Umbilical cord (tissue), 2 donors: Measurements from ENCODE around the gene ACSM4. TPM values are rescaled to one million over a fixed set of nuclear protein-coding genes. Genes with fewer than 3 reads are reported as not detected.
"Not testable (repeated sequence)": the region's sequence is repeated elsewhere in the genome, so short reads cannot be mapped to it uniquely, and the experiment has no call there.

Source experiments
- DNase-seq: peaks from one replicate; pipeline ENCODE4 v3.0.0-alpha.2; 2015; ENCODE audit warnings: low spot score
- total RNA-seq: library from RNA; depleted of rRNA; stranded (reverse); fragments of >200 nt; gene quantifications from one replicate; pipeline ENCODE4 v1.2.3, GENCODE V29; 2014; ENCODE audit warnings: low replicate concordance; ENCODE audit not compliant: insufficient read depth

Gene ACSM4
- not detected for total RNA-seq

GRCh38 chr12:7303772-7304171, at the start of gene ACSM4:
TSS of gene ACSM4 (plus strand) at chr12:7304072. CDS start at chr12:7304332, 260 bp downstream.
- no peak for DNase-seq

DNA sequence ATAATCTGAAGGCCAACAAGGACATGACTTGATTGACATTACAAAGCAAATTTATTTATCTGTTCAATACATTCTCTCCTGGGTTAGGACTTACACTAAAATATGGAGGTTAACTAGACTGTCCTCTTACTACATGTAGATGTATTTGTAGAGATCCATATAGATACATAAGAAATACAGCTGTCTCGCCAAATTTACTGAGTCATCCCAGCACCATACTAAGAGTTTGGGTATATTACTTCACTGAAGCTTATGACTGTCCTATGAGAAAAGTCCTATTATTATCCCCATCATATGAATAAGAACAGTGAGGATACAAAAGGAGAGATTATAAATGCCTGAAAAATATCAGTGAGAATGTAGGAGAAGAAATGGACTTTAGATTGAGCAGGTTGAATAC, 44.8 kb upstream of the ACSM4 start:
- no peak for DNase-seq

- DNase-seq: no peak
These were observed 39.3 kb upstream of the ACSM4 start for GRCh38 chr12:7264538-7264937.

DNA sequence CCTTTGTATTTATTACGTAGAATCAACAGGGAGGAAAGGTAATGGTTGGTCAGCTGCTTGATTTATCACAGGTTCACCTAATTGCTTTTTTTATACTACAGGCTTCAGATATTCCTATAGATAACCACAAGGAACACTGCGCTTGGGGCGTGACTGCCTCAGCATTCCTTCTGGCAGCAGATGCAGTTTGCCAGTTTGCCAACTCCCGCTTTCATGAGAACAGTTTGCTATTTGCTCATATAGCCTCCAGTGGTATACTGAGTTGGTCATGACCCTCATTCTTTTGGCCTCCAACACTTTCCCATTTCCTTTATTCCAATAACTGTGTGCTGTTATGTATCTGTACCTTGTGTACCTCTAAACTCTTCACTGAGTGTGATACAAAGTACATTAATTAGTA, 38.6 kb upstream of the ACSM4 start:
- DNase-seq: no peak

- DNase-seq: no peak
These were observed 34.6 kb upstream of the ACSM4 start for GRCh38 chr12:7269273-7269672.

- no peak for DNase-seq
These were observed 31.9 kb upstream of the ACSM4 start for GRCh38 chr12:7271893-7272514.

DNA sequence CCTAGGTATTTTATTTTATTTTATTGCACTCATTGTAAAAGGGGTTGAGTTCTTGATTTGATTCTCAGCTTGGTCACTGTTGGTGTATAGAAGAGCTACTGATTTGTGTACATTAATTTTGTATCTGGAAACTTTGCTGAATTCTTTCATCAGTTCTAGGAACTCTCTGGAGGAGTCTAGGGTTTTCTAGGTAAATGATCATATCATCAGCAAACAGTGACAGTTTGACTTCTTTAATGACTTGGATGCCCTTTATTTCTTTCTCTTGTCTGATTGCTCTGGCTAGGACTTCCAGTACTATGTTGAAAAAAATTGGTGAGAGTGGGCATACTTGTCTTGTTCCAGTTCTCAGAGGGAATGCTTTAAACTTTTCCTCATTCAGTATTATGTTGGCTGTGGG, 28.4 kb upstream of the ACSM4 start:
- DNase-seq: not testable (repeated sequence)

DNA sequence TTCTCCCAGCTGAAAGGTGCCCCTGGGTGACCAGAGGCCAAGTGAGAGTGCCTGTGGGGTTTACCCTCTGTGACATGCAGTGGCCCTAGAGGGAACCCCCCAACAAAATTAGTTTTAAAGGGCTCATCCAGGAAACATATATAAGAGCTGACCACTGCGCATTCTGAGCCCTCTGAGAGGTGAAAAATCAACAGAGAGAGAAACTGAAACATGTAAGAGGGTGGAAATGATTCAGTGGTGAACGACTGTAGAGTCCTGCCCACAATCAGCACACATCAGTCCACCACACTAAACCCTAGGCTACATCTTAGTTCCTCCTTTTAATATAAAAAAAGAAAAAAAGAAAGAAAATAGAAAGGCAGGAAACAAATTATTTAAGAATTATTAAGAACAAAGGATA, 21.0 kb upstream of the ACSM4 start:
- DNase-seq: no peak

DNA sequence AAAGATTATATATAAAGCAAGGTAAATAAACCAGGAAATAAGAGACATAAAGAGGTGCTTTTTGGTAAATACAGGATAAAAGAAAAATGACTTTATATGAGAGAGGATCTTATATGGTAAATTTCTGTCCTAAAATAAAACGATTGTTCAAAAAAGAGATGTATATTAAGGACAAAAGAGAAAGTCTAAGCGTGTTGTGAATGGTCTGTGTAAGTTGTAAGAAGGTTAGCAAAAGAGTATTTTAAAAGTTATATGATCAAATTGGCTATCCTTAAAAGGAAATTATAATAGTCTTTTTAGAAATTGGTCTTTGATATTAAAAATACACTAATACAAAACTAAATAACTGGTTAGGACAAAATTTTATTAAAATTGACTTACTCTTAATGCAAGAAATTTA, 14.1 kb upstream of the ACSM4 start:
- no peak for DNase-seq

- not testable (repeated sequence) for DNase-seq
These were observed 13.3 kb upstream of the ACSM4 start for GRCh38 chr12:7290588-7290987.

- DNase-seq: no peak
These were observed 11.6 kb upstream of the ACSM4 start for GRCh38 chr12:7292300-7292699.

- no peak for DNase-seq
These were observed 10.2 kb upstream of the ACSM4 start for GRCh38 chr12:7293670-7294069.

DNA sequence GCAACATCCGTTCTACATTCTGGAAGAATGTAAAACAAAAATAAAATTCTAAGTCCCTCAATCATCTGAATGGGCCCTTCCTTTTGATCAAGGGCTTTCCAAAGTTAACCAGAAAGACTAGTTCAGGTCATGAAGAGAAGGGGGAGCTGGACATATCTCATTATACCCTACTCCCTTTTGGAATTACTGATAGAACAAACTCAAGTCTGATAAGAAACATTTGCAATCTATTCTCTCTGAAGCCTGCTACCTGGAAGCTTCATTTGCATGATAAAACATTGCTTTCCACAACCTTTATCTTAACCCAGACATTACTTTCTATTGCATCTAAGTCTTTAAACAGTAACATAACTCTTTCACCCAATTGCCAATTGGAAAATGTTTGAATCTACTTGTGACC, 8.3 kb upstream of the ACSM4 start:
- DNase-seq: no peak

- DNase-seq: no peak
These were observed 6.0 kb upstream of the ACSM4 start for GRCh38 chr12:7297865-7298264.

GRCh38 chr12:7302266-7302986, 1.4 kb upstream of the ACSM4 start:
- no peak for DNase-seq

DNA sequence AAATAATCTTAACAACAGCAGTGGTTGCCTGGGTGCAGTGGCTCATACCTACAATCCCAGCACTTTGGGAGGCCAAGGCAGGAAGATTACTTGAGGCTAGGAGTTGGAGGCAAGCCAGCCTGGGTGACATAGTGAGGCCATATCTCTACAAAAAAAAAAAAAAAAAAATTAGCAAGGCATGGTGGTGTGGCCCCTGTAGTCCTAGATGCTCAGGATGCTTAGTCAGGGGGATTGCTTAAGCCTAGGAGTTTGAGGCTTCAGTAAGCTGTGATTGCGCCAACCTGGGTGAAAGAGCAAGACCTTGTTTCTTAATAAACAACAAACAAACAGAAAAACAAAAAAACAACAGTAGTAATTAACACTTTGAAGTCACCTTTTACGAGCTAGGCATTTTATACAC, 642 bp upstream of the ACSM4 start:
- no peak for DNase-seq

DNA sequence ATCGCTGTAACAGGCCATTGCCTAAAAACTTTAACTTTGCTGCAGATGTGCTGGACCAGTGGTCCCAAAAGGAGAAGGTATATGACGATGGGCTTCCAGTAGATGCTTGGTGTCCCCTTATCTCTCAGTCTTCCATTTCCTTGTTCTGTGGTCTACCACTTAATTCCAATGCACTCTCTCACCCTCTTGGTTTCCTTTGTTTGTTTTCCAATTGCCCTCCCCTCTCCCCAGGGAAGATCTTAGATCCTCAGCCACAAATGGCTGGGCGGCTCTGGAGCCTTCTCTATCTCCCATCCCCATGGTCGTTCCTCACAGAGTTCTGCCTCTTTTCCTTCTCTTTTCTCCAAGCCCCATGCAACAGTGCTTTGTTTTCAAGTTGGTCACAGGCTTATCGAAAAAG, 584 bp downstream of the ACSM4 start:
- DNase-seq: no peak

- no peak for DNase-seq
These were observed 6.2 kb downstream of the ACSM4 start for GRCh38 chr12:7310070-7310469.

DNA sequence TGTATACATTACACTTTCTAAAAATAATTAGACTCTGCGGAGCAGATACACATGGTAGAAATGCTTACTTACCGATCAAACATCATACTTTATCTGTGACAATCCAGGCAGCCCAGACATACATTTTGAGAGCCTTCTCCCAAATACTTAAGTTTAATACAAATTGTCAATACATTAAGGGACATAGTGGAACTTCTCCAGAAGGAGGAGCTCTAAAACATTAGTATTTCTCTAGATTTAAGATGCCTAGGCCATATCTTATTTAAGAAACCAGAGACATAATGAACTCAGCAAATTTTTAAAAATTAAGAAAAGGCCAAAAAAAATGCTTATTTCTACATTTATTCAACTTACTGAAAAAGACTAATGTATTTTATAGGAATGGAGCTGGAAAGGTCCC, 16.1 kb downstream of the ACSM4 start:
- DNase-seq: no peak

GRCh38 chr12:7321624-7322023, 17.8 kb downstream of the ACSM4 start:
- DNase-seq: no peak

- DNase-seq: no peak
These were observed 18.7 kb downstream of the ACSM4 start for GRCh38 chr12:7322599-7322998.

GRCh38 chr12:7324176-7324575, 20.3 kb downstream of the ACSM4 start:
- DNase-seq: no peak

DNA sequence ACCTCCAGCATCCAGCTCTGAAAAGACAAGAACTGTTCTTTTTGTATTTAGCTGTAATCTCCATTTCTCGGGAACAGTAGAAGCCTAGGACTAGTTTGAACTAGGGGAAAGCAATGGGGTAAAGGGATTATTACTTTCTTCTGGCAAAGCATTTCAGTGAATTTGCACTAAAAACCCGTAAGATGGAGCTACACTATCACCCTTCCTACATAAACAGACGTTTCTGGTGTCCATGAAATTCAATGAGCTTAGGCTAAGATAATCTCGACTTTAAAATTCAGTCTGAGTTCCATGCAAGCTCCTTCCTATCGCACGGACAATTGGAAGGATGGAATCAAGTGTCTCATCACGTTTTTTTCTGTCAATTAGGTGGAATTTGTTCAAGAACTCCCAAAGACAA, 24.0 kb downstream of the ACSM4 start:
- DNase-seq: no peak

DNA sequence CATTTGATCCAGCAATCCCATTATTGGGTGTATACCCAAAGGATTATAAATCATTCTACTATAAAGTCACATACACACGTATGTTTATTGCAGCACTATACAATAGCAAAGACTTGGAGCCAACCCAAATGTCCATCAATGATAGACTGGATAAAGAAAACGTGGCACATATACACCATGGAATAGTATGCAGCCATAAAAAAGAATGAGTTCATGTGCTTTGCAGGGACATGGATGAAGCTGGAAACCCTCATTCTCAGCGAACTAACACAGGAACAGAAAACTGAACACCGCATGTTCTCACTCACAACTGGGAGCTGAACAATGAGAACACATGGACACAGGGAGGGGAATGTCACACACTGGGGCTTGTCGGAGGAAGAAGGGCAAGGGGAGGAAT, 33.9 kb downstream of the ACSM4 start:
- DNase-seq: not testable (repeated sequence)
